Measurements from ENCODE around the gene FRMD4A.
"Not testable (repeated sequence)": the region's sequence is repeated elsewhere in the genome, so short reads cannot be mapped to it uniquely, and the experiment has no call there.

The FRMD4A gene

GRCh38 chr10:13717936-13718772 lies 612.6 kb downstream of the FRMD4A start:
- no peak overlapping the region for H3K4me2 ChIP-seq (ENCODE audit: low read length)
- peaks cover 4% of the 10 kb centered on the region for H3F3A ChIP-seq (ENCODE audit: control insufficient read depth, insufficient read depth)
- no peaks in the 10 kb centered on the region for H3K9me3 ChIP-seq (ENCODE audit: control insufficient read depth, insufficient read depth, low read length)
- no peaks in the 10 kb centered on the region for H4K20me1 ChIP-seq (ENCODE audit: control insufficient read depth, insufficient read depth, low read depth, low read length)
- H3K4me1 ChIP-seq (ENCODE audit: control insufficient read depth, low read length) = peaks cover 10% of the 10 kb centered on the region
- H3K9me2 ChIP-seq (replicated peaks; ENCODE audit: control insufficient read depth, low read length) = no peaks in the 10 kb centered on the region
- H3K27ac ChIP-seq (ENCODE audit: low read depth, low read length) = no peak overlapping the region
- no peaks in the 10 kb centered on the region for H3K36me3 ChIP-seq (ENCODE audit: control insufficient read depth, low read length)
- no peak overlapping the region for H3K4me3 ChIP-seq (ENCODE audit: low read length)
- TF ChIP-seq EZH2phosphoT487 (IDR thresholded peaks at IDR 0.05; ENCODE audit: borderline replicate concordance, low read length) = no peak
- TF ChIP-seq CTCF (IDR thresholded peaks at IDR 0.05; ENCODE audit: low read depth, low read length, poor library complexity, severe bottlenecking) = no peak
- peaks cover 38% of the 10 kb centered on the region for H3K27me3 ChIP-seq (ENCODE audit: control insufficient read depth, low read length)
- no peaks in the 10 kb centered on the region for H3K79me2 ChIP-seq (ENCODE audit: control insufficient read depth, low read length)

- Histone ChIP-seq H3K9me3 (ENCODE audit: control insufficient read depth, insufficient read depth, low read length) (no peaks in the 10 kb centered on the region), H3K36me3 (ENCODE audit: control insufficient read depth, low read length) (no peaks in the 10 kb centered on the region), H3K79me2 (ENCODE audit: control insufficient read depth, low read length) (no peaks in the 10 kb centered on the region), H3K4me2 (ENCODE audit: low read length) (no peak overlapping the region), H4K20me1 (ENCODE audit: control insufficient read depth, insufficient read depth, low read depth, low read length) (no peaks in the 10 kb centered on the region), H3F3A (ENCODE audit: control insufficient read depth, insufficient read depth) (peaks cover 8% of the 10 kb centered on the region), H3K4me3 (ENCODE audit: low read length) (no peak overlapping the region), H3K9me2 (replicated peaks; ENCODE audit: control insufficient read depth, low read length) (no peaks in the 10 kb centered on the region), H3K27me3 (ENCODE audit: control insufficient read depth, low read length) (peaks cover 35% of the 10 kb centered on the region), H3K4me1 (ENCODE audit: control insufficient read depth, low read length) (peaks cover 16% of the 10 kb centered on the region), H3K27ac (ENCODE audit: low read depth, low read length) (no peak overlapping the region)
- TF ChIP-seq CTCF (IDR thresholded peaks at IDR 0.05; ENCODE audit: low read depth, low read length, poor library complexity, severe bottlenecking) (no peak), EZH2phosphoT487 (IDR thresholded peaks at IDR 0.05; ENCODE audit: borderline replicate concordance, low read length) (no peak)
Observed at GRCh38 chr10:13717571-13717935, 613.2 kb downstream of the FRMD4A start.

GRCh38 chr10:13716081-13717071 lies 614.3 kb downstream of the FRMD4A start:
- Histone ChIP-seq H3K27me3 (ENCODE audit: control insufficient read depth, low read length) (peaks cover 31% of the 10 kb centered on the region), H3K27ac (ENCODE audit: low read depth, low read length) (no peak overlapping the region), H3K9me2 (replicated peaks; ENCODE audit: control insufficient read depth, low read length) (no peaks in the 10 kb centered on the region), H3K4me2 (ENCODE audit: low read length) (no peak overlapping the region), H3K4me3 (ENCODE audit: low read length) (no peak overlapping the region), H3K36me3 (ENCODE audit: control insufficient read depth, low read length) (no peaks in the 10 kb centered on the region), H3K9me3 (ENCODE audit: control insufficient read depth, insufficient read depth, low read length) (no peaks in the 10 kb centered on the region), H3K4me1 (ENCODE audit: control insufficient read depth, low read length) (peaks cover 16% of the 10 kb centered on the region), H4K20me1 (ENCODE audit: control insufficient read depth, insufficient read depth, low read depth, low read length) (no peaks in the 10 kb centered on the region), H3K79me2 (ENCODE audit: control insufficient read depth, low read length) (no peaks in the 10 kb centered on the region), H3F3A (ENCODE audit: control insufficient read depth, insufficient read depth) (peaks cover 8% of the 10 kb centered on the region)
- TF ChIP-seq EZH2phosphoT487 (IDR thresholded peaks at IDR 0.05; ENCODE audit: borderline replicate concordance, low read length) = no peak
- TF ChIP-seq CTCF (IDR thresholded peaks at IDR 0.05; ENCODE audit: low read depth, low read length, poor library complexity, severe bottlenecking) = no peak

- H3K4me3 ChIP-seq (ENCODE audit: low read length); H3K4me2 ChIP-seq (ENCODE audit: low read length); H3K27ac ChIP-seq (ENCODE audit: low read depth, low read length); H3K9me2 ChIP-seq (replicated peaks; ENCODE audit: control insufficient read depth, low read length); H3K9me3 ChIP-seq (ENCODE audit: control insufficient read depth, insufficient read depth, low read length); H4K20me1 ChIP-seq (ENCODE audit: control insufficient read depth, insufficient read depth, low read depth, low read length); H3K36me3 ChIP-seq (ENCODE audit: control insufficient read depth, low read length); H3K79me2 ChIP-seq (ENCODE audit: control insufficient read depth, low read length); H3F3A ChIP-seq (ENCODE audit: control insufficient read depth, insufficient read depth): not testable (repeated sequence)
- Histone ChIP-seq H3K4me1 (ENCODE audit: control insufficient read depth, low read length) (peaks cover 16% of the 10 kb centered on the region), H3K27me3 (ENCODE audit: control insufficient read depth, low read length) (peaks cover 28% of the 10 kb centered on the region)
Observed at GRCh38 chr10:13715596-13715995, 615.1 kb downstream of the FRMD4A start.
